HG03135 (cell line): ENCODE data around the gene EXOC6B.
A peak's percentile ranks its signal among the peaks of the same experiment; 100 is the strongest.
"Not testable (repeated sequence)": the region's sequence is repeated elsewhere in the genome, so short reads cannot be mapped to it uniquely, and the experiment has no call there.

ENCODE experiments used
- ATAC-seq: cut with Tn5 transposase; IDR thresholded peaks from one replicate; pipeline ENCODE4 v1.9.1; 2021; ENCODE audit warnings: mild to moderate bottlenecking, moderate library complexity; ENCODE audit not compliant: unreplicated experiment

The EXOC6B gene

DNA sequence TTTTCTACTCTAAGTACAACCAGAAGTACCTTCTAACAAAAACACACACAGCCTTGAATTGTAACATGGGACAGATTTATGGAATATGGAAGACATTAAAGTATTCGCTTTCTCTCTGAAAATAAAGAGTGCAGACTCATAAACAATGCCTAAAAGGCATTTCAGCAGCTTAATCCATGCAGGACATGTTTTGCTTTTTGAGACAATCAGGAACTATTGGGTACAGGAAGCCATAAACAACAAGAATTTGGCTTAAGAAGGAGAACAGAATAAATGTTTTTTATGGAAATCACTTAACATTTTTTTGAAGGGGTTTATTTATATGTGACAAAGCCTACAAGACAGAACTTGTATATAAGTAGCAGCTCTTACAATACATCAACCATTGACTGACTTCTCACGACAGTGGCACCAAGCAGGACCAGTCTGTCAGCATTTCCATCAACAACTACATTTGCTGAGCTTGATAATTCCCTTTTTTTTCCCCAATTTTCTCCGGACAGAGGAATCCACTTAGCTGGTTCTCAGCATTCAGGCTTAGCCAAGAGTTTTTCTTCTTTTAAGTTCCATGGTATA lies 140.1 kb downstream of the EXOC6B start:
- no peak for ATAC-seq

DNA sequence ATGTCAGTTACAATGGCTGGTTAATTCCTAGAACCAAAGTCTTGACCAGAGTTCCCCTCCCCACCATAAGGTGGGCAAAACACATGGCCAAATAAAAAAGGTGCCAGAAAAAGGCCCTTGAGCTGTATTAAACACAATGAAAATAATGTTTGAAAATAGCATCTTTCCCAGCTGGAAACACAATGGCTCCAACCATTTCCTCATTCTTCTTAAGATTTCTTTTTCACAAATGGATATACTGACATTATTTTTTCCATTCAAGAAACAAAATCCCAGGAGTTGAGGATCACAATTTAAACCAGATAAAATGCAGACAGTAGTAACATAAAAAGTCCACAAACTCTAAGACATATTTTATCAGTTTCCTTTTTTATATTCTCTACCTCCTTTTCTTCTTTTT lies 143.8 kb downstream of the EXOC6B start:
- no peak for ATAC-seq

DNA sequence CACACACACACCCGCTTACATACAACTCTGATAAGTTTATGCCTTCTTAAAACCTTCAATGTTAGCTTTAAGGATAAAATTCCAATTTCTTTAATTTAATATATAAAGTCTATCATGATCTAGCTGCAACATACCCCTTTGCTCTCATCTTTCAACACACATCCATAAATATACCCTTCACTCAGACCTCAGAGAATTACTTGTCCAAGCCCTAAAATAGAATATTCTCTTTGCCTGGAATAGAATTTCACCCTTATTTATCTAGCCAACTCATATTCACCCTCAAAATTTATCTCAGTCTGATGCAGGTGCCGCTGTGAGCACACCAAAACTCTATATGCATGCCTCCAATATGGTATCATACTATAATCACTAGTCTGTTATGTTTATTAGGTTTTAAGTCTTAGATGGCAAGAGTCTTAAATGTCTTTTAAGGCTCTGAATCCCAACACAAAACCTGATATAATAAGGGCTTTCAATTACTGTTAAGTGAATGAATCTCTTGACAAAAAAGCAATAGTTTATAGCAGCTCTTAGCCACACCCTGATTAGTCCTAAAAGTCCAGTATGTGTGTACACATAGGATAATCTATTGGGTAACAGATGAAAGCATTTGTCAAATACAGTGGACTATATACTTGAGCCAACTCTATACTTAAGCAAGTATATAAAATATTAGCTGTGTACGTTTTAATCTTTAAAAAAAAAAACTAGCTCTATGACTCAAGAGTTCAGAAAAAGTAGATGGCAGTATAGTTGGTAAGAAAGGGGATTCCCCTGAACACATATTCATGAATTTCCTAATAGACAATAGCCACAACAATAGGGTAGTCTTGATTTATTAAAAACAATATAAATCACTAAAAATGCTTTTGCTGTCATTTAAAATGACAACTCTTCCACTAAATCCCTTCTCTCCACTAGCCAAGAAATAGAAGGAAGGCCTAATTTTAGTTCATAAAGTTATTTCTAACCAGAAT lies 144.5 kb downstream of the EXOC6B start:
- ATAC-seq, result no peak

DNA sequence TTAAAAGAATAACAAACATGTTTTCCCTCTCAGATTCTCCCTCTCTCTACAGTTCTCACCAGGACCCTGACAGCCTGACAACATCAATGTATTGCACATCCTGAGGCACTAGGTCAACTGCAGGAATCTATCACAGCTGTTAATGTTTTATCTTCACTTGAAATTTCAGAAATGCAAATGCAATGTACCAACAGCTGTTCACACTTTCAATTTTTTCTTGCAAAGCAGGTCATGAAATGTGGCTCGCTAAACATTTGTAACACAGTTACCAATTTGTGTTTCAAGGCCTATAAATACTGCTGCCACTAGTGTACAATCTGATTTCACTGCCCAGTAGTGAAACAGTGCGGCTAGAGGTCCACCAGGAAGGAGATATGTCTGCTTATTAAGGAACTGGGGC lies 147.8 kb downstream of the EXOC6B start:
- ATAC-seq, result peak; percentile 81

DNA sequence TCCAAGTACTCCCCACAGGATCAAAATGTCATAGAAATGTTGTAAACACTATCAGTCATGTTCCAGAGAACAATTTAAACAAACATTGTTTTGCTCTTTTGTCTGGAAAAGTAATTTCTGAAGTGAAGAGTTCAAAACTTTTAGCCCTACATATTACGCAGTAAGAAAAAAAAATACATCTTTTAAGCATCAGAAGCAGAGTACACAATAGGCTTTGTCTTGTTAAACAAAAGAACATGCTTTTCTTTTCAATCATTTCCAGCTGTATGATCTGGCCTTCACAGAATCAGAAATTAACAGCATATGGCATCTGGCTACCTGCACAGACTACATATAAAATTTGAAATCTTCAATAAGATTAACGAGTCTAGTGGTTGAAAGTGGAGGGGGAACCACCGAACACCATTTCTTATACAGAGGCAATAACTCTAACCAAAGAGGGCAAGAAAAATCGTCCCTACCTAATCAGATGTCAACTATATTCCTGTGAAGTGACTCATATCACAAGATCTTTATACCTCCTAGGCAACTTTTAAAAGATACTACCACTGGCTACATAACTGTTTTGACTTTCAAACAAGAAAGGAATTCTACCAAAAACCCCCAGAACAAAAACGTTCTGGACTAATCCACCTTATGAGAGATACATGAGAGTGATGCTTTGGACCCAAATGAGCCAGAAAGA lies 149.3 kb downstream of the EXOC6B start:
- no peak for ATAC-seq

DNA sequence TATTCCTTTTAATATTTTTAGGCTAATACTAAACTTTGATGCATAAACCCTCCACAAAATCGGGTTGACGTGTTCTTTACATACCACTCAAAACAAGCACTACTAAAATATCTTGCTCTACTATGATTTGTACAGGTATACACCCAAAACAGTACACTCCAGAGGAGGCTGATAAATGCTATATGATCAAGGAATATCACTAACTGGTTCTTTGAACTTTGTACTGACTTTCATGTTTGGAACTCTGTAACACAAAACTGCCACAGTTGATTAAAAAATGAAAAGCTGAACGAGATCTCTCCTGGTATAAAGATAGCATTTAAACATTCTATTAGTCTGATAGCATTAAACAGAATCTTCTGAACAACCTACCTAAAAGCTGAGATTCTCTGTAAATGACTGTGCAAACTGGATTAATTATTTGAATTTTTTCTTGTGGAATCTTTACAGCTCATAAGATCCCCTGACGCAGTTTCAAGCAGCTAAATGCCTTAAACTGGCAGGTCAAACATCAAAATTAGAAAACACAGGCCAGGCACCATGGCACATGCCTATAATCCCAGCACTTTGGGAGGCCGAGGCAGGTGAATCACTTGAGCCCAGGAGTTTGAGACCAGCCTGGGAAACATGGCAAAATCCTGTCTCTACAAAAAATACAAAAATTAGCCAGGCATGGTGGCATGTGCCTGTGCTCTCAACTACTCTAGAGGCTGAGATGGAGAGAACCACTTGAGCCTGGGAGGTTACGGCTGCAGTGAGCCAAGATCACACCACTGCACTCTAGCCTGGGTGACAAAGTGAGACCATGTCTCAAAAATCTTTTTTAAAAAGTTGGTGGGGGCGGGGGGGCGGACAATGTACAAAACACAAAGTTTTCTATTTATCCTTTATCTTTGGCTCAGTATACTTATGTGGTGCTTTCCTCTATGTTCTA lies 150.6 kb downstream of the EXOC6B start:
- ATAC-seq, result no peak

DNA sequence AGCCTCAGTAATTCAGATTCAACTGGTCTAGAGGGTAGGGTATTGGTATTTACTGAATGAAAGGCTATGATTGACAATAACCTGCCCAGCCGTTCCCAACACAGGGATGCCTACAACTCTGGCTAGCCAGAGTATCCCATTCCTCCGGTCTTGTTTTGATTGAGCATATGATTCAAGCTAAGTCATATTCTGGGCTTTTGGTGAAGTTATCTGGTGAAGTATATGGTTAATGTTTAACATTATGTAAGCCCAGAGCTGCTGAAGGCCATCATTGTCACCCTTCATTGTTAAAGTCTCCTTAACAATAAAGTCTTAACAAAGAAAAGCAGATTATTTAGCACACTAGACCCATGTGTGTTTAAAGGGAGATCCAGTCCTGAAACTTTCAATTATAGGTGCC lies 152.6 kb downstream of the EXOC6B start:
- ATAC-seq, result no peak

DNA sequence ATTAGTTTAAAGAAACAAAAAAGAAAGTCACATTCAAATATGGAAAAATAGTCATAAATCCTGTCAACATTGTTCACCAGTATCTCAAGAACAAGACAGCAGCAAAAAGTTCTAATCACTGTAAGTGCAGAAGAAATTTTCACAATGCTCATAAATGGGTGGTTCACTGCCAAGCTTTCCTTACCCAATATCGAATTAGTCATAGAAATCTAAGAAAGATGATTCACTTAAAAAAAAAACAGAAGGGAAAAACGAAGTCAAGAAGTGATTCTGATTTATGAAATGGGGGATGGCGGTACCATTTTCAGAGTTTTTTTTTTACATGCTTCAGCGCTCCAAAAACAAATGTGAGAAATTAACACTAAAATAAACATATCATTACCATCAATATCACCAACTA lies 156.7 kb downstream of the EXOC6B start:
- no peak for ATAC-seq

DNA sequence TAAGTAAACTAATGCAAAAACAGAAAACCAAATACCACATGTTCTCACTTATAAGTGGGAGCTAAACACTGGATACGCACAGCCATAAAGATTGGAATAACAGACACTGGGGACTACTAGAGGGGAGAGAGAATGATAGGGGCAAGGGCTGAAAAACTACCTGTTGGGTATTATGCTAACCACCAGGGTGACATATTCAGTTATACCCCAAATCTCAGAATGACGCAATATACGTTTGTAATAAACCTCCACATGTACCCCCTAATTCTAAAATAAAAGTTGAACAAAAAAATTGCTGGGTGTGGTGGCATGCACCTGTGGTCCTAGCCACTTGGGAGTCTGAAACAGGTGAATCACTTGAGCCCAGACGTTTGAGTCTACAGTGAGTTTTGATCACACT lies 157.2 kb downstream of the EXOC6B start:
- no peak for ATAC-seq

DNA sequence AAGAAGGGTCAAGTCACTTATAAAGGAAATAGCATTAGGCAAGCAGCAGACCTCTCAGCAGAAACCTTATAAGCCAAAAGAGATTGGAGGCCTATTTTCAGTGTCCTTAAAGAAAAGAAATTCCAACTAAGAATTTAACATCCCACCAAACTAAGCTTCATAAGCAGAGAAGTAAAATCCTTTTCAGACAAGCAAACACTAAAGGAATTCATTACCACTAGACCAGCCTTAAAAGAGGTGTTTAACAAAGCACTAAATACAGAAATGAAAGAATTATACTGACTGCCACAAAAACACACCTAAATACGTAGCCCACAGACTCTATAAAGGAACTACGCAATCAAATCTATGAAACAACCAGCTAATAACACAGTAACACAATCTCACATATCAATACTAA lies 160.4 kb downstream of the EXOC6B start:
- no peak for ATAC-seq

DNA sequence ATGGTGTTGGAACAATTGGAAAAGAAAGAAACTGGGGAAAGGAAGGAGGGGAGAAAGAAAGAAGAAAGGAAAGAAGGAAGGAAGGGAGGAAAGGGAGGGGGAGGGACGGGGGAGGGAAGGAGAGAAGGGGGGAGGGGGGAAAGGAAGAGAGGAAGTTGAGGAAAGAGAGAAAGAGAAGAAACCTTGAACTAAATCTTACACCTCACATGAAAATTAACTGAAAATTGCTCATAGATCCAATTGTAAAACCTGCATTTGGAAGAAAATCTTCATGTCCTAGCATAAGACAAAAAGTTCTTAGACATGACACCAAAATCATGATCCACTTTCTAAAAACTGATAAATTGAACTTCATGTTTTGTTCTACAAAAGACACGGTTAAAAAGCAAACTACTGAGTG lies 163.8 kb downstream of the EXOC6B start:
- no peak for ATAC-seq

DNA sequence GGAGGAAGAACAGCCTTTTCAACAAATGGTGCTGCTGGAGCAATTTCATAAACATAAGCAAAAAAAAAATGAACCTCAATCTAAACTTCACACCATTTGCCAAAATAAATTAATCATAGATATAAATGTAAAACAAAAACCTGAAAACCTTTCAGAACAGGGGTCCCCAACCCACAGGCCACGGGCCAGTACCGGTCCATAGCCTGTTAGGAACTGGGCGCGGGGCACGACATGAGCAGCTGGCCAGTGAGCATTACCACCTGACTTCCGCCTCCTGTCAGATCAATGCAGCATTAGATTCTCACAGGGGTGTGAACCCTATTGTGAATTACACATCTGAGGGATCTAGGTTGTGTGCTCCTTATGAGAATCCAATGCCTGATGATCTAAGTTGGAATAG lies 176.0 kb downstream of the EXOC6B start:
- no peak for ATAC-seq

DNA sequence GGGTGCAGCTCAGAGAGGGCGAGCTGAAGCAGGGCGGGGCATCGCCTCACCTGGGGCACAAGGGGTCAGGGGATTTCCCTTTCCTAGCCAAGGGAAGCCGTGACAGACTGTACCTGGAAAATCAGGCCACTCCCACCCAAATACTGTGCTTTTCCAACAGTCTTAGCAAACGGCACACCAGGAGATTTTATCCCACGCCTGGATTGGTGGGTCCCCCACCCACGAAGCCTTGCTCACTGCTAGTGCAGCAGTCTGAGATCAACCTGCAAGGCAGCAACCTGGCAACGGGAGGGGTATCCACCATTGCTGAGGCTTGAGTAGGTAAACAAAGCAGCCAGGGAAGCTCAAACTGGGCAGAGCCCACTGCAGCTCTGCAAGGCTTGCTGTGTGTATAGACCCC lies 184.6 kb downstream of the EXOC6B start:
- ATAC-seq, result not testable (repeated sequence)

DNA sequence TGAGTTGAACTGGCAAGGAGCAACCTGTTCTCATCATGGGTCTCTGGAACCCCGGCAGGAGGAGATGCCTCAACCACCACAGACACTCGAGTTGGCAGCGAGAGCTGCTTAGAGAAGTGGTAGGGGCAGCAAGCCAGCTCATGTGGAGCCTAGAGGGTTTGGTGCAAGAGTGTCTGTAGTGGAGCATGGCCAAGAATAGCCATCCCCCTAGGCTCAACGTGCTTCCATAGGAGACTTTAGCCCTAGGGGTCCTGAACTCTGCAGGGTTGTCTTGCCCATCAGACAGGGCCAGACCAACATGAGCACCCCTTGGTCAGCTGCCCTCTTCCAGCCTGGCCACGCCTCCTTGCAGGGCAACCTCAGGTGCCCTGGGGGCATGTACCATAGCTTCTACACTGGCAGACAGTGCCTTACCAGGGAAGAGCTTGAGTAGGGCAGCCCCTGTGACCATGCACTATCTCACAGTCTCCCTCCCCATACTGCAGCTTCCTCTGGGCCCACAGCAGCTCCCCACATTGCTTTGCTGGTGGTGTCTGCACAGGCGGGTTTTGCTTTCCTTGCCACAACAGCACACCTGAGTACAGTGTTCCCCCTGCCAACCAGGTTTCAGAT lies 187.1 kb downstream of the EXOC6B start:
- ATAC-seq, result no peak

DNA sequence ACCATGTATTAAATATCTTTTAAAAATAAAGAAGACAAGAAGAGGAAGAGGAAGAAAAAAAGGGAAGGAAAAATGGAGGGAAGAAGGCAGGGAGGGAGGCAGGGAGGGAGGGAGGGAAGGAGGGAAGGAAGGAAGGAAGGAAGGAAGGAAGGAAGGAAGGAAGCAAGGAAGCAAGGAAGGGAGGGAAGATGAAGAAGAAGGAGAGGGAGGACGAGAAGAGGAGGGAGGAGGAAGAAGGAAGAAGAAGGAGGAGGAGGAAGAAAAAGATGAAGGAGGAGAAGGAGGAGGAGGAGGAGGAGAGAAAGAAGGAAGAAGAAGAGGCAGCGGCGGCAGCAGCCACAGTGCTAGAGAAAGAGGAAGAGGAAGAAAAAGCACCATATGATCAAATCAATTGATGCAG lies 189.6 kb downstream of the EXOC6B start:
- ATAC-seq, result no peak

DNA sequence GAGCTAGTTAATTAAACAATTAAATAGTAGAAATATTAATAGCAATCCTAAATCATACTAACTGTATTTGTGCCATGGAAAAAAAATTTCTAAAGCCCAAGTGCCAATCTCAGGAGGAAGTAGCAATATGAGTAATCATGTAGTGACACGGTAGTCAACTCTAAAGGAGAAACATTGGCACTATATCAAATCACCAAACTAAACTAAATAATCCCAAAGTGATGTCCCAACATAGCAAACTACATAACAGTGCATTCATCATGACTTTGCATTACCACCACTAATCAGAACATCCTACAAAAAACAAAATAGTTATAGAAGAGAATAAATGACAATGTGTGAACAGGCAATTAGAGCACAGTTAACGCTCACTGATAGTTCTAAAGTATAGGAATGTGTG lies 195.1 kb downstream of the EXOC6B start:
- ATAC-seq, result no peak

DNA sequence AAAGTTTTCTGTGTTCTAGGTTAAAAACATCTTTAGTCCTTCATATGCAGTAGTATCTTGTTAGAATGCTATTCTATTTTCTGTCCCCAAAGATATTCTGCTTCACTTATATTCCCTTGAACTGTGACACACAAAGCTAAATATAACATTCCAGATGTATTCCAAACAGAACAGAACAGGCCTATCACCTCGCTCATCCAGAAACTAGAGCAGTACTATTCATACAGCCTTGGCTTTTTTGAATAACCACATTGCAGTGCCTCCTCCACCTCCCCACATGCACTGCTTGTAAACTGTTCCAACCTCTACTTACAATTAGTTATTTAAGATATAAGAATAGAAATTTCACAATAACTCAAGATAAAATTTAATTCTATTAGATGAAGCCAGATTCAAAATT lies 196.8 kb downstream of the EXOC6B start:
- no peak for ATAC-seq

DNA sequence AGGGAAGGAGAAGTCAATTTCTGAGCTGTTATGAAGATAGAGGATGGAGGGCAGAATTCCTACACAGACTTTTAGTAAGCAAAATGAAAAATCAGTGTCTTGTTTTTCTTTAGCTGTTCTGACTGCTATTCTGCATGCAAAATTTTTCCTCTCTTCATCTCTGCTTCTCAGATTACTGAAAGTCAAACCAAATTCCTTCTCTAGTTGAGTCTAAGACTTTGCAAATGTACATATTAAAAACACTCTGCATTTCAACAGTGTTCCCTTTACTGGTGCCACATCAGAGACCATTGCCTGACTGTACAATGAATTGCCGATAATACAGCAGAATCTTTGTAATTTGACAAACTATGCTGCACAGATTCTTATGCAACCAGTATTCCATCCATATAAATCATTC lies 198.8 kb downstream of the EXOC6B start:
- no peak for ATAC-seq

DNA sequence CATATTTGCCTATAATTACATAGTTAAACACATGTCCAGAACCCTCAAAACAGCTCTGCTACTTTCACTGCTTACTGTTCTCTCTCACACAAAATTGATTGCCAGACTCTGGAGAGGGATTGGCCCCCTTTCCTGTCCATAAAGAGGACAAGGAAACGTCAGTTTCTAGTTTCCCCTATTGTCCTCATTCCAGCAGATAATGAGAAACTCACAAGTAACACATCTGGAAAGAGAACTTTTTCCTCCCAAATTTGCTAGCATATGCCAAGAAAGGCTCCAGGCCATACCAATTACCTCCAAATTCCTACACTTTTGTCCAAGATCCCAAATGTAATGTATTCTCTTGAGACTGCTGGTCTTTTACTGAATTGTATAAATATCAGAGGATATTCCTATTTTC lies 200.5 kb downstream of the EXOC6B start:
- no peak for ATAC-seq

DNA sequence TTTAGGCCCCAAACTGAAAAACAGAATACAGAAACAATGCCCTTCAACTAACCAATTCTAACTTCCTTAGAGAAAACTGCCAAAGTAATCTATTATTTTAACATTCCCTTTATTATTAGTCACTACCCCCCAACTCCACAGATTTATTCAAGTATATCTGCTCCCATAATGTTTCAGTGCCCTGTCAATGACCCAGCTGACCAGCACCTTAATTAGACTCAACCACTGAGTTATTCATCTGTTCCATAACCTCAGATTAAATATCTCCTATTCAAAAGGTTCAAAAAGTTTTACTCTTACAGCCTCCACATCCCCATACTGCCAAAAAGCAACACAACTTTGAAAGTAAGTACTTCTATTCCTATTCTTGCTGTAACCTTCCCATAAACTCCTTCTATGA lies 202.4 kb downstream of the EXOC6B start:
- ATAC-seq, result no peak
